ENCODE measurements around the gene COL20A1.

DNA sequence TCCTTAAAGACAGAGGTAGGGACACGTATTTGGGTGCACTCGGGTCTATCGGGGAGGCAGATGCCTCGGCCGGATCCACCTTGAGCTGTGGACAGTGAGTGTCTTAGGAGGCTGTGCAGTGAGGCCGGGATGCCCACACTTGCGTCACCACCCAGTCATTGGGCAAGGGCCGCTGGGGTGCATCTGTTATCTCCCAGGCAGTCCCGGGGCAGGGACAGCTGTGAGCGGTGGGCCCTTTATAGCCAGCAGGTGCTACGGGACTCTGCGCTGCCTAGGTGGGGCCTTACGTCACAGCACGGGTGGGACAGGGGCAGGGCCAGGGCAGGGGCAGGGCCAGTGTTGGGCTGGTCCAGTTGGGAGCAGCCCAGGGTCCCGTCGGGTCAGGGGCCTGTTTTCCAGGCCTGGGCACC is 689 bp upstream of the COL20A1 start:
- TF ChIP-seq, protein P1, sequence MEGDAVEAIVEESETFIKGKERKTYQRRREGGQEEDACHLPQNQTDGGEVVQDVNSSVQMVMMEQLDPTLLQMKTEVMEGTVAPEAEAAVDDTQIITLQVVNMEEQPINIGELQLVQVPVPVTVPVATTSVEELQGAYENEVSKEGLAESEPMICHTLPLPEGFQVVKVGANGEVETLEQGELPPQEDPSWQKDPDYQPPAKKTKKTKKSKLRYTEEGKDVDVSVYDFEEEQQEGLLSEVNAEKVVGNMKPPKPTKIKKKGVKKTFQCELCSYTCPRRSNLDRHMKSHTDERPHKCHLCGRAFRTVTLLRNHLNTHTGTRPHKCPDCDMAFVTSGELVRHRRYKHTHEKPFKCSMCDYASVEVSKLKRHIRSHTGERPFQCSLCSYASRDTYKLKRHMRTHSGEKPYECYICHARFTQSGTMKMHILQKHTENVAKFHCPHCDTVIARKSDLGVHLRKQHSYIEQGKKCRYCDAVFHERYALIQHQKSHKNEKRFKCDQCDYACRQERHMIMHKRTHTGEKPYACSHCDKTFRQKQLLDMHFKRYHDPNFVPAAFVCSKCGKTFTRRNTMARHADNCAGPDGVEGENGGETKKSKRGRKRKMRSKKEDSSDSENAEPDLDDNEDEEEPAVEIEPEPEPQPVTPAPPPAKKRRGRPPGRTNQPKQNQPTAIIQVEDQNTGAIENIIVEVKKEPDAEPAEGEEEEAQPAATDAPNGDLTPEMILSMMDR (IDR thresholded peaks at IDR 0.05), result no peak
- TF ChIP-seq POLR2A (IDR thresholded peaks at IDR 0.05), result no peak
